GM18519 (cell line): ENCODE data around the gene UBE2R2.

ENCODE experiments used
- ATAC-seq: cut with Tn5 transposase; IDR thresholded peaks from one replicate; pipeline ENCODE4 v1.9.1; 2021; ENCODE audit warnings: mild to moderate bottlenecking, moderate library complexity; ENCODE audit not compliant: unreplicated experiment, low FRiP score

The UBE2R2 gene

DNA sequence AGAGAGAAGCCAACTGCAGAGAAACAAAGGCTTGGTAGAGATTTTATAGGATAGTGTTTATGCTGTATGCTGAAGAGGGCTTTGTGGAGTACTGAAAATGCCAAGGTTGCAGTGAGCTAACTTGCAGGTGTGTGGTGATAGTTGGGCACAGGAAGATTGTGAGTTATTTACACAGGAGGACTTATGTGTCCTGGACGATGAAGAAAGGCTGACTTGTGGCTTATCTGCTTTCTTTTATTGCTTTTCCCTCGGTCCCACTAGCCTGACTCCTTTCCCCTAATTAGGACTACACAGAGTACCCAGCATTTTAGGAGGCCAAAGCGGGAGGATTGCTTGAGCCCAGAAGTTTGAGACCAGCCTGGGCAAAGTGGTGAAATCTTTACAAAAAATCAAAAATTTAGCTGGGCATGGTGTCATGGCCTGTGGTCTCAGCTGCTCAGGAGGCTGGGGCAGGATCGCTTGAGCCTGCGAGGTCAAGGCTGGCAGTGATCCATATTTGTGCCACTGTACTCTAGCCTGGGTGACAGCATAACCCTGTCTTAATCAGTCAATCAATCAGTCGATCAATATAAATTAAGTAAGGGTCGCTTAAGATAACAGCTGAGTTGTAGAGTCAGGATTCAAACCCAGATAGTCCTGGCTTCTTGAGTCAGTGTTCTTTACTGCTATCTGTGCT, 61.9 kb downstream of the UBE2R2 start:
- no peak for ATAC-seq

DNA sequence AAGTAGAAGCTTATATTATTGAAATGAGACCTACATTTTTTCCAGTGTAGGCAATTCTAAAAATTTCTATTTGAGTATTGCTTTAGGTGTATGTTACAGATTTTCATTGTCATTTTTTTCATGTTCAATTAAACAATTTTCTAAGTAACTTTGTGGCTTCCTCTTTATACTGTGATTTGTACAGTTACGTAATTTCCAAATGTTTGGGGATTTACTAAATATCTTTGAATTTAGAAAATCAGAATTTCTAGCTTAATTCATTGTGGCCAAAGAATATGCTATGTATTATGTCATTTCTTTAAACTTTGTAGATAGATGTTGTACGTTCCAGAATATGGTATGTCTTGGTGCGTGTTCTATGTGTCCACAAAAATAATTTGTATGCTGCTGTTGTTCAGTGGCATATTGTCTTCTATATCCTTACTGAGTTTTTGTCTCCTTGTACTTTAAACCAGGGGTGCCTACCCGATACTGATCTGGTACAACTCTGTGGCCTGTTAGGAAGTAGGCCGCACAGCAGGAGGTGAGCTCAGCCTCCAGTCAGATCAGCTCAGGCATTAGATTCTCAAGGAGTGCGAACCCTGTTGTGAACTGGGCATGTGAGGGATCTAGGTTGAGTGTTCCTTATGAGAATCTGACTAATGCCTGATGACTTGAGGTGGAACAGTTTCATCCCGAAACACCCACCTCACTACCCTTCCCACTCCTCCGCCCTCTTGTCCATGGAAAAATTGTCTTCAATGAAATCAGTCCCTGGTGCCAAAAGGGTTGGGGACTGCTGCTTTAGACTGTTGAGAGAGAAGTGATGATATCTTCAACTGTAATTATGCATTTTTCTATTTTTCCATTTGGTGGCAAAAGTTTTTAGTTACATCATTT, 63.5 kb downstream of the UBE2R2 start:
- ATAC-seq, result no peak

DNA sequence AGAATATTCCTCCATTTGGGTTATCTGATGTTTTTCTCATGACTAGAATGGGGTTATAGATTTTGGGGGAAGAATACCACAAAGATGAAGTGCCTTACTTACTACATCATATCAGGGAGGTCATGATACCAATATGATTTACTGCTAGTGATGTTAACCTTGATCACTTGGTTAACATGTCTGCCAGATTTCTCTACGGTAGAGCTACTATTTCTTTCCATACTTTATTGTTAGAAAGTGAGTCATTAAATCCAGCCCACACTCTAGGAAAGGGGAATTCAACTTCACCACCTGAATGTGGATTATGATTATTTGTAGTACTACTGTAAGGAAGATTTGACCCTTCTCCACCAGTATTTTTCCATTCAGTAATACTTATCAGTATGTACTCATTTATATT, 64.7 kb downstream of the UBE2R2 start:
- ATAC-seq, result no peak

DNA sequence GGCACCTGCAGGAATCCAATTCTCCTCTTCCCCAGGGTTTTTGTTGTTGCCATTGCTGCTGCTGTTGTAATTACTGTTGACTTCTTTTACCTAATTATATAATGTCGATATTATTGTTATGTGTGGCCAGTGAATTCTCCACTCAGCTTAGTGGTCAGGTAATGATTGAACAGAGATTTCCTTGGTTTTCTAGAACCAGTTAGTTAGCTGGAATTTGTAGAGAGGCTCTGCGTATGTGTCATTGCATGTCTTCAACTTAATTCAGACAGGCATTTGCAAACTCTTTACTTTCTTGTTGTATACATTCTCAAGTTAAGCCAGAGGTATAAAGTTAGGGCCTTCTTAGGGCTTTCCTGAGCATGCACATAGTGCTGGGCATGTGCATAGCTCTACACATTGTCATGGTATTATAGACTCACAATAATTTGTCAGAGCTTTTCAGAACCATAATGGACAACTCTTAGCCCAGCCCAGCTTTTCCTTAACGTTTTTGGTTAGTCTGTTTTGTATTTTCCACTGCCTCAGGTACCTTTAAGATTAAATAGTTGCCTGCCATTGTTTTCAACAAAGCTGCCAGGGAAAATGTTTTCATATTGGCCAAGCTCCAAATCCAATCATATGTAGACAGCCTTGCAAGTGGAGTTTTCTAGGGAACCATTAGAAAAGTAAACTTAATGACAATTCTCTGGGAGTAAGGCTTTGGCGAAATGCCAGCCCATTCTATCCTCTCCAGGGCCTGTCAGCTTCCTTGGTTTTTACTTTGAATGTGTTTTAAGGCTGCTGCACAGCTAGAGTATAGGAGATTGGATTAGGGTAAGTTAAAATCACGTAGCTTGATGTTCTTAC, 68.1 kb downstream of the UBE2R2 start:
- no peak for ATAC-seq

GRCh38 chr9:33885948-33886347, 69.0 kb downstream of the UBE2R2 start:
- no peak for ATAC-seq

- ATAC-seq, result no peak
Measured at GRCh38 chr9:33893861-33894260, 76.9 kb downstream of the UBE2R2 start.

GRCh38 chr9:33894316-33894715, 77.4 kb downstream of the UBE2R2 start:
- ATAC-seq, result no peak

- no peak for ATAC-seq
Measured at GRCh38 chr9:33903157-33903780, 86.3 kb downstream of the UBE2R2 start.

GRCh38 chr9:33905137-33905536, 88.2 kb downstream of the UBE2R2 start:
- ATAC-seq, result no peak

DNA sequence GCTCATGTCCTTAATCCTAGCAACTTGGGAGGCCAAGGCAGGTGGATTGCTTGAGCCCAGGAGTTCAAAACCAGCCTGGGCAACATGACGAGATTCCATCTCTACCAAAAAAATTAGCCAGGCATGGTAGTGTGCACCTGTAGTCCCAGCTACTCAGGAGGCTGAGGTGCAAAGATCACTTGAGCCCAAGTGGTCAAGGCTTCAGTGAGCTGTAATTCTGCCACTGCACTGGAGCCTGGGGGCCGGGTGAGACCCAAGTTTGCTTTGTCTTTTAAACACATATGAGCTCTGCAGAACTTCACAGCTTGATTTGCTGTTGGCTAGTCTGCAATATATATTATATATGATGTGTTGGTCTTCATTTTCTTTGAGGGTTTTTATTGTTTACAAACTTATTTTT, 89.8 kb downstream of the UBE2R2 start:
- ATAC-seq, result no peak

GRCh38 chr9:33907347-33907746, 90.4 kb downstream of the UBE2R2 start:
- no peak for ATAC-seq

GRCh38 chr9:33908114-33908513, 91.2 kb downstream of the UBE2R2 start:
- no peak for ATAC-seq

- no peak for ATAC-seq
Measured at GRCh38 chr9:33908749-33909148, 91.8 kb downstream of the UBE2R2 start.

DNA sequence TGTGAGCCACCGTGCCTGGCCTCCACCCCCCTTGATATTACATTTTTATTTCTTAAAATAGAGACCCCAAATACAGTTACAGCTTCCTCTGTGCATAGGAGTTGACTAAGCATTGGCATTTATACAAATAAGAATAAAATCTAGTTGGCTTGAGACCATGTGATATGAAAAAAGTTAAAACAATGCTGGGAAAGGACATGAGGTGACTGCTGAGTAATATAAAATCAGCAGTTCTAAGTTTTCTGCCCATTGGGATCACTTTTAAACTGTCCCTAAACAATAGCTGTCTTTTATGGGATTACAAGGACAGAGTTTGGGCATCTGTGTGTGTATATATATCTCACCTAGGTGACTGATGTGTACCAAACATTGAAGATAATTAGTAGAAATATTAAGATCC, 96.6 kb downstream of the UBE2R2 start:
- no peak for ATAC-seq

DNA sequence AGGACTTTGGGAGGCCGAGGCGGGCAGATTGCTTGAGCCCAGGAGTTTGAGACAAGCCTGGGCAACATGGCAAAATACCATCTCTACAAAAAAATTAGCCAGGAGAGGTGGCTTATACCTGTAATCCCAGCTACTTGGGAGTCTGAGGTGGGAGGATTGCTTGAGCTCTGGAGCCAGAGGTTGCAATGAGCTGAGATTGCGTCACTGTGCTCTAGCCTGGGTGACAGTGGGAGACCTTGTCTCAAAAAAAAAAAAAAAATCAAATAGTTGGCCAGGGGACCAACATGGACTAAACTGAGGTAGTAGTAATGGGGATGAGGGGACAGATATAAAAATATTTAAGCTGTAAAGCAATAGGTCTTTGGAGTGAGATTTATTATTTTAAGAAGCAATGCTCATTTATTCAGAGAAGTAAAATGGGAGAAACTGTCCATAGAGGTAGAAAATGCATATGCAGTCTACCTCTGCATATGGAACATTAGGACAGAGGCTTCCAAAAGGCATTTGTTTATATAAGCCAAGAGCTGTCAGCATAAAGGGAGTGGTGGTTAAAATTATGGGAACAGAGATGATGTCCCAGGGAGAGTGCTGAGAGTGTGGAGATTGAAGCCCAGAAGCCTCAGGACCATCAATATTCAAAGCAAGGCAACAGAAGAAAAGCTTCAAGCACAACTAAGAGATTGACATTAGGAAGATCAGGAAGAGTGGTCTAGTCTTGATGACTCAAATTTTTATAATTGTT, 98.1 kb downstream of the UBE2R2 start:
- no peak for ATAC-seq

DNA sequence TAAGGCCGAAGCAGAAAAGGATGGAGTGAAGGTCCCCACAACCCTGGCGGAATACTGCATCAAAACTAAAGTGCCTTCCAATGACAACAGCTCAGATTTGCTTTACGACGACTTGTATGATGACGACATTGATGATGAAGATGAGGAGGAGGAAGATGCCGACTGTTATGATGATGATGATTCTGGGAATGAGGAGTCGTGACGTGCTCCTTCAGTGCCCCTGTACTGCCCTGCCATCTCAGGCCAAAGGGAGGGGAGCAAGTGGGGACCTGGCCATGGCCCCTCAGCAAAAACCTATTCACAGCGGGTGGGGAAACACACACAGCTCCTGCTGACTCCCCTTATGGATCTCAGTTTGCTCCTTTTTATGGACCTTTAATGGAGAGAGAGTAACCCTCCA, 100.1 kb downstream of the UBE2R2 start:
- no peak for ATAC-seq

GRCh38 chr9:33919276-33919897, 102.4 kb downstream of the UBE2R2 start:
- ATAC-seq, result no peak

DNA sequence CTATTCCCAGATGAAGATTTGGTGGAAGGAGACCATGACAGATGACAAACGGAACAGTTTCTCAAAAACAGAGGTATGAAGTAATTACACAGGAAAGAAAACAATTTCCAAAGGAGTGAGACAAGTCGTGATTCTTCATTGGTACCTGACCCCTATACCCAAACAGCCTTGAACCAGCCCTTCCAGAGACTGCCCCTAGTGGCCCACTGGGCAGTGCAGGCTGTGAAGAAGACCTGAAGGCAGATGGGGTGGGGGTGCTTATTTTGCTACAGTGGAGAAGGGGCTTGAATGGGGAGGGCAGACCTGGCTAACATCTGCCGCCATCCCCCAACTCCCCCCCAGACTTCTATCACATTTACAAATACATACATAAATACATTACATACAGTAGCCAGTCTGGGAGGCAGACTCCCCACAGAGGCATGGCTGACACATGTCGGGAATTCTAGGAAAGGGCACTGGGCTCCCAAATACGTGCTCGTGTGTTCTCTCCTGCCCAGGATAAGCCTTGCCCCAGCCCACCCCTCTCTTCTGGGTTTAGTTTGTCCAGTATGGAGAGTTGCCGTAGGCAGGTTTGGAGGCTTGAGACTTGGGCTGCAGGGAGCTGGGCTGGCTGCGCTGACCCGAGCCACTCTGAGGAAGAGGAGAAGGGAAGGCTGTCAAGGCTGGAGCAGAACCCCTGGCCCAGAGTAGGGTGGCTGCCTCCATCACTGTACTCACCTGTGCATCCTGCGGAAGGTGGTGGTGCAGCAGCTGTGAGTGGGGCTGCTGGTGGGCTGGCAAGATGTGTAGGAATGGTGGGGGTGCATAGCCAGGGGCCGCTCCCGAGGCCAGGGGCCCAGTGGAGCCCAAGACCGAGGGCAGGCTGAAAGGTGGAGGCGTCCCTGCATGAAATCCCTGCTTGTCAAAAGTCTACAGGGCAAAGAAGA, 105.3 kb downstream of the UBE2R2 start:
- no peak for ATAC-seq
